ENCODE measurements around the gene TMEM81. TPM values are rescaled to one million over a fixed set of nuclear protein-coding genes. Genes with fewer than 3 reads are reported as not detected.

Gene TMEM81
- total and polyA plus RNA-seq, 2 of the 8 experiments (the other 6 are each of a cell fraction or from before 2014, with no cell fraction given), result 2.1 to 5.9 TPM

DNA sequence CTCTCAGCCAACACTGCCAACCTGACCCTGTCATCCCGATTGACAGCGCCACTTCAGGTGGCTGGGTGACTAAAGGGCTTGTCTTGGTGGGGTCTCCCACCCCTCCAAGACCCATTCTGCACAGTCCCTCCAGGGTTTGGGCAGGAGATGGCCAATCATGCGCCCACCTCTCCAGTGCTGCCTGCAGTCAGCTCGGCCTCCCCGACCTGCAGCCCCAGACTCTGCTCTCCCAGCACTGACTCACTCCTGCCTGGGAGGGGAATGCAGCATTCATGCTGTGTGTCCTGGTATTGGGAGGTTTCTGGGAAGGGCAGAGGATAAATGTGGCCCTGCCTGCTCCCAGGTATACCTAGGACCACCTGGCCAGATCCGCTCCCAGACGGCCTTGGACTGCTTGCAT lies 9.7 kb downstream of the TMEM81 start:
- Histone ChIP-seq H3K23ac (ENCODE audit: insufficient read length) (no peak overlapping the region), H3K4me3 (ENCODE audit: extremely low read depth in 1 of 4, insufficient read depth in 2 of 4, low read depth in 3 of 4, low read length in 4 of 4) (no peak overlapping the region), H3K18ac (ENCODE audit: extremely low read depth, low read length) (no peak overlapping the region), H2AFZ (ENCODE audit: low read length) (no peak overlapping the region), H3K9ac (replicated peaks in 1 of 4; ENCODE audit: extremely low read depth in 1 of 4, low read depth in 3 of 4, low read length in 3 of 4) (no peak overlapping the region), H3K9me3 (ENCODE audit: insufficient read depth in 2 of 2, low read depth in 1 of 2, low read length in 1 of 2) (no peaks in the 10 kb centered on the region), H3K36me3 (ENCODE audit: control insufficient read depth in 2 of 4, insufficient read depth in 4 of 4, low read length in 3 of 4) (no peaks in the 10 kb centered on the region), H2BK15ac (ENCODE audit: low read length) (no peak overlapping the region), H3K79me1 (ENCODE audit: low read depth, low read length) (no peaks in the 10 kb centered on the region), H2BK5ac (ENCODE audit: low read depth, low read length) (no peak overlapping the region), H3K27me3 (replicated peaks in 1 of 4; ENCODE audit: control insufficient read depth in 3 of 4, extremely low read depth in 1 of 4, insufficient read depth in 3 of 4, low read length in 3 of 4) (no peaks in the 10 kb centered on the region), H4K5ac (ENCODE audit: insufficient read length, low read depth, low read length) (no peak overlapping the region), H3K4ac (replicated peaks; ENCODE audit: insufficient read length, low read depth, low read length) (no peak overlapping the region), H3K14ac (ENCODE audit: insufficient read length) (no peak overlapping the region), H3K27ac (ENCODE audit: low read depth, low read length) (no peak overlapping the region), H4K91ac (replicated peaks; ENCODE audit: insufficient read length, low read length) (no peak overlapping the region), H4K8ac (ENCODE audit: extremely low read depth, insufficient read depth, low read length) (no peak overlapping the region), H3K4me2 (ENCODE audit: insufficient read depth in 1 of 2, low read depth in 2 of 2, low read length in 2 of 2) (no peak overlapping the region), H2BK20ac (ENCODE audit: low read length) (no peak overlapping the region), H3K56ac (replicated peaks; ENCODE audit: insufficient read length, low read depth, low read length) (no peak overlapping the region), H2BK12ac (ENCODE audit: low read depth, low read length) (no peak overlapping the region), H3K23me2 (ENCODE audit: low read depth, low read length) (no peaks in the 10 kb centered on the region), H4K20me1 (replicated peaks in 1 of 2; ENCODE audit: control insufficient read depth in 1 of 2, insufficient read depth in 2 of 2, low read length in 2 of 2) (no peaks in the 10 kb centered on the region), H3K79me2 (ENCODE audit: control insufficient read depth in 1 of 2, insufficient read depth in 2 of 2, low read length in 2 of 2) (no peaks in the 10 kb centered on the region), H2BK120ac (replicated peaks; ENCODE audit: low read depth, low read length) (no peak overlapping the region), H3K4me1 (replicated peaks in 1 of 4; ENCODE audit: control insufficient read depth in 3 of 4, insufficient read depth in 4 of 4, low read length in 3 of 4) (no peaks in the 10 kb centered on the region), H2AK5ac (ENCODE audit: low read depth, low read length) (no peak overlapping the region)
- FAIRE-seq (no peak), DNase-seq (ENCODE audit: low read depth in 1 of 2, low spot score in 2 of 2) (no peak)
- CTCF ChIA-PET (ENCODE audit: partially characterized antibody), result interaction anchor here (0.7 to 38.9 kb wide), 11 partner anchors 8 to 283 kb away, joined by 3 to 1336 read pairs (median 4); partner anchors contain the start of gene RBBP5
- WGBS, 2 experiments (ENCODE audit: extremely low coverage in 1 of 2, insufficient coverage in 1 of 2, insufficient read length in 1 of 2, insufficient replicate concordance in 2 of 2, low coverage in 1 of 2, low lambda C conversion rate in 2 of 2, missing lambda C conversion rate in 1 of 2), result 88% methylated on average over 7 of the region's 7 CpGs; no CpG with 5 or more reads in 1 of the 2 experiments
- POLR2A ChIA-PET (ENCODE audit: partially characterized antibody), result interaction anchor here (0.6 to 1.3 kb wide), 4 partner anchors 8 to 1080 kb away, joined by 3 read pairs; no protein-coding TSS in a partner anchor
- TF ChIP-seq, protein P1, sequence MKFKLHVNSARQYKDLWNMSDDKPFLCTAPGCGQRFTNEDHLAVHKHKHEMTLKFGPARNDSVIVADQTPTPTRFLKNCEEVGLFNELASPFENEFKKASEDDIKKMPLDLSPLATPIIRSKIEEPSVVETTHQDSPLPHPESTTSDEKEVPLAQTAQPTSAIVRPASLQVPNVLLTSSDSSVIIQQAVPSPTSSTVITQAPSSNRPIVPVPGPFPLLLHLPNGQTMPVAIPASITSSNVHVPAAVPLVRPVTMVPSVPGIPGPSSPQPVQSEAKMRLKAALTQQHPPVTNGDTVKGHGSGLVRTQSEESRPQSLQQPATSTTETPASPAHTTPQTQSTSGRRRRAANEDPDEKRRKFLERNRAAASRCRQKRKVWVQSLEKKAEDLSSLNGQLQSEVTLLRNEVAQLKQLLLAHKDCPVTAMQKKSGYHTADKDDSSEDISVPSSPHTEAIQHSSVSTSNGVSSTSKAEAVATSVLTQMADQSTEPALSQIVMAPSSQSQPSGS (IDR thresholded peaks at IDR 0.05; ENCODE audit: low read length), result no peak
- no peak for TF ChIP-seq CHD2 (IDR thresholded peaks at IDR 0.05; ENCODE audit: low read length)
- TF ChIP-seq TBP (IDR thresholded peaks at IDR 0.05; ENCODE audit: low read depth, low read length), result no peak
- no peak for TF ChIP-seq TAF1 (IDR thresholded peaks at IDR 0.05; ENCODE audit: low read depth, low read length)
- TF ChIP-seq RXRA (IDR thresholded peaks at IDR 0.05; ENCODE audit: insufficient read depth, low read depth, low read length), result no peak
- TF ChIP-seq BCL11A (IDR thresholded peaks at IDR 0.05; ENCODE audit: low read depth in 2 of 2, low read length in 2 of 2), result no peak
- TF ChIP-seq, protein P2, sequence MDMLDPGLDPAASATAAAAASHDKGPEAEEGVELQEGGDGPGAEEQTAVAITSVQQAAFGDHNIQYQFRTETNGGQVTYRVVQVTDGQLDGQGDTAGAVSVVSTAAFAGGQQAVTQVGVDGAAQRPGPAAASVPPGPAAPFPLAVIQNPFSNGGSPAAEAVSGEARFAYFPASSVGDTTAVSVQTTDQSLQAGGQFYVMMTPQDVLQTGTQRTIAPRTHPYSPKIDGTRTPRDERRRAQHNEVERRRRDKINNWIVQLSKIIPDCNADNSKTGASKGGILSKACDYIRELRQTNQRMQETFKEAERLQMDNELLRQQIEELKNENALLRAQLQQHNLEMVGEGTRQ (IDR thresholded peaks at IDR 0.05; ENCODE audit: low read length), result no peak
- TF ChIP-seq SP1 (IDR thresholded peaks at IDR 0.05; ENCODE audit: low read depth, low read length), result no peak
